AG10803 (cell line): ENCODE results near the gene A3GALT2.

ENCODE experiments used
- DNase-seq: peaks from one replicate; pipeline ENCODE4 v3.0.0; 2010; ENCODE audit warnings: low read depth
- H3K4me3 ChIP-seq: 2 replicates; pipeline ENCODE4 v1.5.1; 2011; ENCODE audit warnings: mild to moderate bottlenecking, low read length, control low read depth
- TF ChIP-seq, protein P1 (sequence below): conservative IDR thresholded peaks from 2 replicates; pipeline ENCODE4 v1.5.1; 2011; ENCODE audit warnings: mild to moderate bottlenecking, low read length, control low read depth, inconsistent platforms

The A3GALT2 gene

DNA sequence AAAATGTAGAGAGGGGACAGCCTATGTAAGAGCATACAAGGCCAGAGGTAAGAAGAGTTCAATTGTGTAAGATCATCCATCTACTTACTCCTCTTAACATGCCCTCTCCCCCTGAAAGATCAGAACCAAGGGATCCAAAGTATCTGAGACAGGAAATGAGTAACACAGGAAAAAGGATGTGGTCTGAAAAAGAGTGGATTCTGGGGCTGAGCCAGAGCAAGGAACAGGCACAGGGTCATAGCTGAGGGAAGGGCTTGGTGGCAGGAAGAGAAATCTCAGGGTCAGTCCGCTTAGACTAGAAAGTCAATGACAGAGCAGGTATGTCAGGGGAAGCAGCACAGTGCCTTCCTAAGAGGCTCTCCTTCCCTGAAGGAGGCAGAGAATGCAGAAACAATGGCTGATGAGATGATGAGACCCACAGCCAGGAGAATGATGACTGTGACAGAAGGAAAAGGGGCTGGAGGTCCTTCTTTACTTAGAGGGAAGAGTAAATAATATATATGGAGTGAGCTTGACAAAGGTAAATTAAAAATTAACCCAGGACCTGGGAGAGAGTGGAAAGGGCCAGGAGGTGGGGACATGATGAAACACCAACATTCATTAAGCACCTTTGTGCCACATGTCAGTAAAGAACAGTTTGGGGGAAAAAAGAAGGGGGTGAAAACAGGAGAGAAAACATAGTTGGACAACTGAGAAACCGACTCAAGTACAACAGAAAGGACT is 26.2 kb upstream of the A3GALT2 start:
- DNase-seq = peak; percentile 94
- H3K4me3 ChIP-seq = peak overlapping the region; percentile 66
- TF ChIP-seq, protein P1, sequence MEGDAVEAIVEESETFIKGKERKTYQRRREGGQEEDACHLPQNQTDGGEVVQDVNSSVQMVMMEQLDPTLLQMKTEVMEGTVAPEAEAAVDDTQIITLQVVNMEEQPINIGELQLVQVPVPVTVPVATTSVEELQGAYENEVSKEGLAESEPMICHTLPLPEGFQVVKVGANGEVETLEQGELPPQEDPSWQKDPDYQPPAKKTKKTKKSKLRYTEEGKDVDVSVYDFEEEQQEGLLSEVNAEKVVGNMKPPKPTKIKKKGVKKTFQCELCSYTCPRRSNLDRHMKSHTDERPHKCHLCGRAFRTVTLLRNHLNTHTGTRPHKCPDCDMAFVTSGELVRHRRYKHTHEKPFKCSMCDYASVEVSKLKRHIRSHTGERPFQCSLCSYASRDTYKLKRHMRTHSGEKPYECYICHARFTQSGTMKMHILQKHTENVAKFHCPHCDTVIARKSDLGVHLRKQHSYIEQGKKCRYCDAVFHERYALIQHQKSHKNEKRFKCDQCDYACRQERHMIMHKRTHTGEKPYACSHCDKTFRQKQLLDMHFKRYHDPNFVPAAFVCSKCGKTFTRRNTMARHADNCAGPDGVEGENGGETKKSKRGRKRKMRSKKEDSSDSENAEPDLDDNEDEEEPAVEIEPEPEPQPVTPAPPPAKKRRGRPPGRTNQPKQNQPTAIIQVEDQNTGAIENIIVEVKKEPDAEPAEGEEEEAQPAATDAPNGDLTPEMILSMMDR = no peak

- TF ChIP-seq, protein P1 = no peak
- peak overlapping the region; percentile 66 for H3K4me3 ChIP-seq
- DNase-seq = no peak
Observed at GRCh38 chr1:33346533-33346926, 25.6 kb upstream of the A3GALT2 start.

GRCh38 chr1:33344896-33345560 is 24.1 kb upstream of the A3GALT2 start:
- TF ChIP-seq, protein P1 = no peak
- no peak overlapping the region for H3K4me3 ChIP-seq
- DNase-seq = peak; percentile 33

DNA sequence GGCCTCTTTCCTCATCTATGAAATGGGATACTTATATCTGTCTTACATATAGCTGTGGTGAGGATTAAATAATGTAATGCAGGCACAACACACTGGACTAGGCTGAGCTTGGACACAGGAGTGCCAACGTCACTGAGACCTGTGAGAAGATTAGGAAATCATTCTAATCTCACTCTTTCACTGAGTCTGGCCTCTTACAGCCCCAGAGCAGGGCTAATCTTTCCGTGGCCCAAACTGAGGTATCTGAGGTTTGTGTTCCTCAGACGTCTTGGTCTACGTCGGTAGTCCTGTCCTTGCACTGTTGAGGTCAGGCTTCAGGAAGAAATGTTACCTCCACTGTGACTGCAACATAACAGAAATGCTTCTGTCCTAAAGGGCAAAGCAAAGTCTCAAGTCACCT is 22.6 kb upstream of the A3GALT2 start:
- TF ChIP-seq, protein P1 = no peak
- H3K4me3 ChIP-seq = no peak overlapping the region
- no peak for DNase-seq

DNA sequence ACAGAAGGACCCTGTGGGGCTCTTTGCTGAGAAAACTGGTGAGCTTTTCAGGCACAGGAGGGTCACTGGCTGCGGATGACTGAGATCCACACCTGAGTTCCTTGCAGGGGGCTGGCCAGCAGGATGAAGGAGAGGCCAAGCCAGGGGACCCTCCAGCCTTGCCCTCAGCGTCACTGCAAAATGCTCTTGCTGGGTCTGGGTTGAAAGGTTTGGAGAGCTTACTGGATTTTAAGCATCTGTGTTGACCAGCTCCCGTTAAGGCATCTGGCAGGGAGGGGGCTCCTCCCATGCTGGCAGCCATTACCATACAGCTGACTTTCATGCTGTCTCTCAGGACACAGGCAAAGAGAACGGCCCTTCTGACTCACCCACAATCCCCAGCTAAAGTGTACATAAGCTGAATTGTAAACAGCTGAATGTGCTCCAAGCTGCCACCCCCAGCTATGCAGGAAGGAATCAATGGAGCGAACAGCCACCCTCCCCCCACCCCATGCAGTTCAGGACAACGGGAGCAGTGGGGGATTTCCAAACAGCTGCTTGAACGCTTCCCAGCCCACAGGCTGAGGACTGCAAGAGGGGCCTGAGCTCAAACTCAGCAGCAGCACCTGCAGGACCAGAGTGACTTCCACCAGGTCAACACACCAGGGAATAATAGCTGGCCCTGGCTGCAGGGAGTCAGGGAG is 21.3 kb upstream of the A3GALT2 start:
- TF ChIP-seq, protein P1 = no peak
- DNase-seq = peak; percentile 98
- H3K4me3 ChIP-seq = peak overlapping the region; percentile 23

DNA sequence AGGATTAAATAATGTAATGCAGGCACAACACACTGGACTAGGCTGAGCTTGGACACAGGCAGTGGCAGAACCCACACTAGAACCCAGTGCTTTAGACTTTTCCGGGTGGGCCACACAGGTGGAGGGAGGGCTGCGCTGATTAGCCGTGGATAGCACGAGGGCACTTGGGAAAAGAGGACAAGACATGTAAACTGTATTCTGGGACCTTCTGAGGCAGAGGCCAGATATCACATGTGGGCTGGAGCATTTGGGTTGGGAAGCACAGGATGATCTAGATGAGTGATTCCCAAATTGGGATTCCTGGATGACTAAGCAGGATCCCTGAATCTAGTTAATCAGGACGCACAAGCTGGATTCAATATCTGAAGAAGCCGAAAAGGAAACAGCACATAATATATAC is 20.3 kb upstream of the A3GALT2 start:
- TF ChIP-seq, protein P1 = no peak
- peak; percentile 34 for DNase-seq
- no peak overlapping the region for H3K4me3 ChIP-seq
